Measurements from ENCODE around the gene MCHR2.

Gene MCHR2

DNA sequence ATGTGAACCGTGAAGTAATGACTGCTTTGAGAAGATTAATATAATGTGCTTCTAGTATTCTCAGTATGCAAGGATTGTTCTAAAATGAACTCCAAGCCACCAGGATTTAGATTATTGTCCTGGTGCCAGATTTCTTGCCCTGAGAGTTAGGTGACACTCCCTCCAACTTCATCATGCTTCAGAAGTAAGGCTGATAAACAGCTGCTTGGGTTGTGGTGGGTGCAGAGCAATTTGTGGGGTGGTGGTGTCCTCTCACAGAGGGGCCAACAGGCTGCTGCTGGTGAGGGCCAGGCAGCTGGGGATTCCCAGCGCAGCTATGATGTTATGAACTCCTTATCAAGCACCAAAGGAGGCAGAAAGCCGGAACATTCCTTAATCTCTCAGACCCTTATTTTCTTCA is 114.6 kb downstream of the MCHR2 start:
- no peak for TF ChIP-seq CTCF (conservative IDR thresholded peaks at IDR 0.05; ENCODE audit: low read depth, low read length)
- no peak overlapping the region for H3K4me3 ChIP-seq (ENCODE audit: low read length)
- no peak for DNase-seq (ENCODE audit: low read depth)

DNA sequence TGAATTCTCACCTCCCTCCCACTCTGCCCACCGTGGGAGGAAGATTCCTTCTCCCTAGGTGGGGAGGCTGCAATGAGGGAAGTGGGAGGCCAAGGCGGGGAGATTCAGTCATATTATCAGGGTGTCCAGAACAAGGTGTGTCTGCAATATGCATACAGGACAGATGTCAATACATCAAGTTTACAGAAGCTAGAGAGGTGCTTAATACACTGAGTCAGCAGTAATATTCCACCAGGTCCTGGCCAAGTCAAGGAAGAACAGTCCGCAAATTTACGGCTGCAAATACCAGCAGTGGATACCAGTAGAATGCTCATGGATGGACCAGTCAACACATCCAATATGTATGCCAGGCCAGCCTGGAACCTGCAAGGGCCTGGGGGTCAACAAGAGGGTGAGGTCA is 119.0 kb downstream of the MCHR2 start:
- no peak for TF ChIP-seq CTCF (conservative IDR thresholded peaks at IDR 0.05; ENCODE audit: low read depth, low read length)
- no peak overlapping the region for H3K4me3 ChIP-seq (ENCODE audit: low read length)
- no peak for DNase-seq (ENCODE audit: low read depth)

DNA sequence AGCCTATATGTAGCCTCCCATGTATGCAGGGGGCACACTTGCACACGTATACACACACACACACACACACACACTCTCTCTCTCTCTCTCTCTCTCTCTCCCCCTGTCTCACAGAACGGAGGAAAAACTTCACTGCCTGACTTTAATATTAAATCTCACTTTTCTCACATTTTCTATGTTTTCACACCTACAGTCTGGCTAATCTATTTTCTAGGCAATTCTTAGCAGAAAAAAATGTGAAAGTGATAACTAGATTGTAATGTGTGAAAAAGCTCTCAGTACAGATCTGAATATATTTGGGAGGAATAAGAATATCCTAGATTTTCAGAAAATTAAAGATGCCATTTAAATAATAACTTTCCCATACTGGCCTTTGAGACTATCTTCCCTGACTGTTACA is 120.9 kb downstream of the MCHR2 start:
- TF ChIP-seq CTCF (conservative IDR thresholded peaks at IDR 0.05; ENCODE audit: low read depth, low read length), result no peak
- DNase-seq (ENCODE audit: low read depth), result no peak
- H3K4me3 ChIP-seq (ENCODE audit: low read length), result no peak overlapping the region

GRCh38 chr6:99871641-99872040 is 122.4 kb downstream of the MCHR2 start:
- DNase-seq (ENCODE audit: low read depth), result no peak
- TF ChIP-seq CTCF (conservative IDR thresholded peaks at IDR 0.05; ENCODE audit: low read depth, low read length), result no peak
- H3K4me3 ChIP-seq (ENCODE audit: low read length), result no peak overlapping the region

Data from retinal pigment epithelial cell (primary cell).